BJ (cell line): ENCODE results near the gene THNSL1. TPM values are rescaled to one million over a fixed set of nuclear protein-coding genes. Genes with fewer than 3 reads are reported as not detected.
"Not testable (repeated sequence)": the region's sequence is repeated elsewhere in the genome, so short reads cannot be mapped to it uniquely, and the experiment has no call there.

ENCODE experiments used
- CTCF ChIA-PET: fragments of 350-600 bp; formaldehyde crosslinking; extraction: SDS; loops from one replicate; lab custom pipeline; 2021; ENCODE audit warnings: antibody characterized with exemption, inconsistent platforms; lab: Yijun Ruan, JAX
- POLR2A ChIA-PET: fragments of 300-600 bp; sonication (Branson Sonifier 250); formaldehyde crosslinking; extraction: SDS; loops from one replicate; lab custom pipeline; 2021; ENCODE audit warnings: antibody characterized with exemption; lab: Charles Lee
- DNase-seq: peaks from one replicate; pipeline ENCODE4 v3.0.0-alpha.2; 2011; ENCODE audit warnings: low read depth
- H3K27me3 ChIP-seq: 2 replicates; pipeline ENCODE4 v1.6.0; 2011; ENCODE audit warnings: low read length; ENCODE audit not compliant: control insufficient read depth, insufficient read depth
- H3K36me3 ChIP-seq: 2 replicates; pipeline ENCODE4 v1.5.1; 2011; ENCODE audit warnings: low read length; ENCODE audit not compliant: control insufficient read depth, insufficient read depth
- H3K4me3 ChIP-seq: 2 replicates; pipeline ENCODE4 v1.5.1; 2011; ENCODE audit warnings: low read depth, mild to moderate bottlenecking, control low read depth, low read length
- CTCF ChIP-seq: IDR thresholded peaks from 2 replicates; pipeline ENCODE4 v1.5.1; 2011; ENCODE audit warnings: low read depth, mild to moderate bottlenecking, control low read depth, inconsistent platforms, low read length, moderate library complexity; ENCODE audit not compliant: insufficient read depth
- polyA minus RNA-seq: library from RNA; depleted of rRNA, polyadenylated mRNA; stranded (reverse); fragments of >200 nt; gene quantifications from 2 replicates; pipeline ENCODE4 v1.2.3, GENCODE V29; 2011; rRNA and poly(A)+ RNA removed
- polyA plus RNA-seq: library from polyadenylated mRNA; depleted of rRNA; stranded (reverse); fragments of >200 nt; gene quantifications from 2 replicates; pipeline ENCODE4 v1.2.3, GENCODE V29; 2011; rRNA removed

Gene THNSL1
- polyA plus RNA-seq (0.78 and 1.9 TPM in 2 replicates), polyA minus RNA-seq (0.57 and 0.93 TPM in 2 replicates)

- ChIA-PET CTCF (interaction anchor here (0.9 to 1.3 kb wide), 4 partner anchors 11 to 399 kb away, joined by 3 to 4 read pairs (median 3); no protein-coding TSS in a partner anchor), POLR2A (interaction anchor here (0.7 kb wide), 1 partner anchor 27 kb away, joined by 5 read pairs; no protein-coding TSS in a partner anchor)
- DNase-seq = peak; percentile 94
Observed at GRCh38 chr10:25016376-25017153, at the start of gene THNSL1. TSS of gene THNSL1 (plus strand) at chr10:25016612. CDS start at chr10:25023224, 6,612 bp downstream.

GRCh38 chr10:24966962-24967481, 49.4 kb upstream of the THNSL1 start:
- DNase-seq = no peak
- POLR2A ChIA-PET = no interaction called here
- no peaks in the 10 kb centered on the region for H3K27me3 ChIP-seq
- CTCF ChIA-PET = interaction anchor here (0.6 kb wide), 1 partner anchor 86 kb away, joined by 3 read pairs; no protein-coding TSS in a partner anchor
- no peaks in the 10 kb centered on the region for H3K36me3 ChIP-seq
- no peak for TF ChIP-seq CTCF
- H3K4me3 ChIP-seq = no peak overlapping the region

More at GRCh38 chr10:25016376-25017153, at the start of gene THNSL1:
- H3K4me3 ChIP-seq = peak within 1 kb of the TSS; percentile 55
- no peaks in the 10 kb centered on the region for H3K36me3 ChIP-seq
- H3K27me3 ChIP-seq = no peaks in the 10 kb centered on the region
- no peak for TF ChIP-seq CTCF

GRCh38 chr10:24968349-24968748, 48.1 kb upstream of the THNSL1 start:
- ChIA-PET CTCF (interaction anchor here (0.7 kb wide), 1 partner anchor 29 kb away, joined by 3 read pairs; no protein-coding TSS in a partner anchor), POLR2A (no interaction called here)
- no peak for TF ChIP-seq CTCF
- no peak for DNase-seq
- H3K27me3 ChIP-seq = no peaks in the 10 kb centered on the region
- H3K4me3 ChIP-seq = no peak overlapping the region
- no peaks in the 10 kb centered on the region for H3K36me3 ChIP-seq

- H3K4me3 ChIP-seq, H3K36me3 ChIP-seq, DNase-seq, H3K27me3 ChIP-seq, POLR2A ChIA-PET, CTCF ChIA-PET: not testable (repeated sequence)
Observed at GRCh38 chr10:24968951-24969350, 47.5 kb upstream of the THNSL1 start.

GRCh38 chr10:24969841-24970281, 46.6 kb upstream of the THNSL1 start:
- DNase-seq = no peak

More at GRCh38 chr10:24969841-24970281, 46.6 kb upstream of the THNSL1 start:
- H3K27me3 ChIP-seq = no peaks in the 10 kb centered on the region
- no peak overlapping the region for H3K4me3 ChIP-seq
- POLR2A ChIA-PET = interaction anchor here (0.6 kb wide), 1 partner anchor 20 kb away, joined by 3 read pairs; no protein-coding TSS in a partner anchor
- H3K36me3 ChIP-seq = no peaks in the 10 kb centered on the region
- CTCF ChIA-PET = interaction anchor here (0.6 to 1.1 kb wide), 3 partner anchors 110 to 208 kb away, joined by 3 to 5 read pairs (median 4); no protein-coding TSS in a partner anchor
- TF ChIP-seq CTCF = no peak
